ENCODE data around the gene SDHAF2. TPM values are rescaled to one million over a fixed set of nuclear protein-coding genes. Genes with fewer than 3 reads are reported as not detected.
"Not testable (repeated sequence)": the region's sequence is repeated elsewhere in the genome, so short reads cannot be mapped to it uniquely, and the experiment has no call there.

SDHAF2 gene
- polyA plus RNA-seq (2013, experiment 1 of 4), result 41.2 TPM
- polyA plus RNA-seq (2013, experiment 2 of 4), result 54.9 TPM
- polyA plus RNA-seq (2013, experiment 3 of 4), result 44.4 TPM
- polyA plus RNA-seq (2013, experiment 4 of 4), result 54.7 TPM

DNA sequence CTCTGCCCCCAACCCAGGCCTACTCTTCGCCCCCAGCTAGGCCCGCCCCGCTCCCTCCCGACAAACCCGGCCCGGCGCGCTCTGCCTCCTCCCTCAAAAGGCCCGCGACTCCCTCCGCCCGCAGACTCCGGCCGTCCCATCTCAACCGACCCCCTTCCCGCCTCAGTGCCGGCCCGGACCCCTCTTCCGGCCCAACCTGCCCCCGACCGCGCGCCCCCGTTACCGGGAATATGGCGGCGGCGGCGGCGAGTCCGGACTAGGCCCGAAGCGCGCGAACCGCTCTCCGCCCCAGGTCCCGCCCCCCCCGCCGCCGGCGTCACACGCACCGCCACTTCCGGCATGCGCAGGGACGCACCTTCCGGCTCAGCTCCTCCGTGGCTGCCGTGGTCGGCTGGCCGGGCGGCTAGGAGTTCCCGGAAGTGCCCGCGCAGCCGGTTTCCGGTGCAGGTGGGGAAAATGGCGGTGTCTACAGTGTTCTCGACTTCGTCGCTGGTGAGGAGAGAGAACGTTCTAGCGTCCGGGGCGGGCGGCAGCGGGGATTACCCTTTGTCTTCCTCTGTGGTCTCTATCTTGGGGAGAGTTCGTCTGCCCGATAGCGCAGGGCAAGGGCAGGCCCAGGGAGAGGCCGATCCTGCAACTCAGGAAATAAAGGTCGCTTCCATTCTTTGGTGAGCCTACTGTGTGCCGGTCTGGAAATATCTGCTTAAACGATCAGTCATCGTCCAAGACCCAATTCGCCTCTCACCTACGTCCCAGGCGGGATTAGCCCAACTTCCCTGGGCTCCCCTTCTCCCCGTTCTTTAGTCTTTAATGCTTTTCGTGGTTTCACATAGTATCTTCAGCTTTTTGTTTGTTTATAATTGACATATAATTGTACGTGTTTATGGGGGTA, at the start of gene SDHAF2, which contains the start of gene CPSF7:
SDHAF2 (plus strand) TSS at position 434 of the 892 bp plus-strand sequence; CDS start at position 457, 23 bp downstream.
CPSF7 (minus strand) TSS at position 285 of the 892 bp plus-strand sequence. CDS start 740 bp downstream, outside the sequence.
- no peaks in the 10 kb centered on the region for H3K9me3 ChIP-seq (ENCODE audit: control insufficient read depth, low read length)
- H3K36me3 ChIP-seq (ENCODE audit: control insufficient read depth, insufficient read depth, low read length), result peaks cover 22% of the 10 kb centered on the region
- peak within 1 kb of the TSS; percentile 97 for H3K4me3 ChIP-seq (ENCODE audit: insufficient read depth, low read depth, low read length)
- WGBS, 2 experiments, result 0% methylated on average over 80 of the region's 82 CpGs
- H3K27me3 ChIP-seq (ENCODE audit: control insufficient read depth, insufficient read depth, low read length, poor library complexity, severe bottlenecking), result no peaks in the 10 kb centered on the region
- peaks cover 7% of the 10 kb centered on the region for H3K4me1 ChIP-seq (ENCODE audit: control insufficient read depth, insufficient read depth, low read length)
- H3K27ac ChIP-seq (ENCODE audit: insufficient read depth, low read depth, low read length, poor library complexity, severe bottlenecking), result peak within 1 kb of the TSS; percentile 99

DNA sequence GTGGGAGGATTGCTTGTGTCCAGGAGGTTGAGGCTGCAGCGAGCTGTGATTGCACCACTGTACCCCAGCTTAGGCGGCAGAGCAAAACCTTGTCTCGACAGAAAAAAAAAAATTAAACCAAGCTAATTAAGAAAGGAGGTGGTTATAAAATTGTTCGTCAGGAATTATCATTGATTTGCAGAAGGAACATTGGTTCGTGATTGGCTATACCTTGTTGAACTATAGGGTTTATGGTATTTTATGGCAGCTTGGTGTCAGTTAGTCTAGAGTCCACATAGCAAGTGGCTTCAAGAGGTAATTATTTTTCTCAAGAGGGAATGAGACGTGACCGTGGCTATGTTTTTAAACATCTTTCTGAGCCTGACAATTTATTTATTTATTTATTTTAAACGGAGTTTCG, 49.0 kb upstream of the SDHAF2 start:
- H3K9me3 ChIP-seq (ENCODE audit: control insufficient read depth, low read length), result no peaks in the 10 kb centered on the region
- H3K27ac ChIP-seq (ENCODE audit: insufficient read depth, low read depth, low read length, poor library complexity, severe bottlenecking), result no peak overlapping the region
- no peaks in the 10 kb centered on the region for H3K4me1 ChIP-seq (ENCODE audit: control insufficient read depth, insufficient read depth, low read length)
- no peak overlapping the region for H3K4me3 ChIP-seq (ENCODE audit: insufficient read depth, low read depth, low read length)
- no peaks in the 10 kb centered on the region for H3K36me3 ChIP-seq (ENCODE audit: control insufficient read depth, insufficient read depth, low read length)
- H3K27me3 ChIP-seq (ENCODE audit: control insufficient read depth, insufficient read depth, low read length, poor library complexity, severe bottlenecking), result no peaks in the 10 kb centered on the region
- 91 to 96% methylated on average over 8 to 9 of the region's 9 CpGs for WGBS, 2 experiments

DNA sequence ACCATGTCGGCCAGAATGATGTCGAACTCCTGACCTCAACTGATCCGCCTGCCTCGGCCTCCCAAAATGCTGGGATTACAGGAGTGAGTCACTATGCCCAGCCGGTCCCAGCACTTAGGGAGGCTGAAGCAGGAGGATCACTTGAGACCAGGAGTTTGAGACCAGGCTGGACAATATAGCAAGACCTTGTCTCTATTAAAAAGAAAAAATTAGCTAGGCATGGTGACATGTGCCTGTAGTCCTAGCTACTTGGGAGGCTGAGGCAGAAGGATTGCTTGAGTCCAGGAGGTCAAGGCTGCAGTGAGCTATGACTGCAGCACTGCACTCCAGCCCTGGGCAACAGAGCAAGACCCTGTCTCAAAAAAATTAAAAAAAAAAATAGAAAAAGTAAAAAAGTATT, 46.1 kb upstream of the SDHAF2 start:
- H3K4me3 ChIP-seq (ENCODE audit: insufficient read depth, low read depth, low read length); H3K27me3 ChIP-seq (ENCODE audit: control insufficient read depth, insufficient read depth, low read length, poor library complexity, severe bottlenecking): not testable (repeated sequence)
- WGBS, 2 experiments, result 90 to 94% methylated on average over 5 of the region's 5 CpGs

DNA sequence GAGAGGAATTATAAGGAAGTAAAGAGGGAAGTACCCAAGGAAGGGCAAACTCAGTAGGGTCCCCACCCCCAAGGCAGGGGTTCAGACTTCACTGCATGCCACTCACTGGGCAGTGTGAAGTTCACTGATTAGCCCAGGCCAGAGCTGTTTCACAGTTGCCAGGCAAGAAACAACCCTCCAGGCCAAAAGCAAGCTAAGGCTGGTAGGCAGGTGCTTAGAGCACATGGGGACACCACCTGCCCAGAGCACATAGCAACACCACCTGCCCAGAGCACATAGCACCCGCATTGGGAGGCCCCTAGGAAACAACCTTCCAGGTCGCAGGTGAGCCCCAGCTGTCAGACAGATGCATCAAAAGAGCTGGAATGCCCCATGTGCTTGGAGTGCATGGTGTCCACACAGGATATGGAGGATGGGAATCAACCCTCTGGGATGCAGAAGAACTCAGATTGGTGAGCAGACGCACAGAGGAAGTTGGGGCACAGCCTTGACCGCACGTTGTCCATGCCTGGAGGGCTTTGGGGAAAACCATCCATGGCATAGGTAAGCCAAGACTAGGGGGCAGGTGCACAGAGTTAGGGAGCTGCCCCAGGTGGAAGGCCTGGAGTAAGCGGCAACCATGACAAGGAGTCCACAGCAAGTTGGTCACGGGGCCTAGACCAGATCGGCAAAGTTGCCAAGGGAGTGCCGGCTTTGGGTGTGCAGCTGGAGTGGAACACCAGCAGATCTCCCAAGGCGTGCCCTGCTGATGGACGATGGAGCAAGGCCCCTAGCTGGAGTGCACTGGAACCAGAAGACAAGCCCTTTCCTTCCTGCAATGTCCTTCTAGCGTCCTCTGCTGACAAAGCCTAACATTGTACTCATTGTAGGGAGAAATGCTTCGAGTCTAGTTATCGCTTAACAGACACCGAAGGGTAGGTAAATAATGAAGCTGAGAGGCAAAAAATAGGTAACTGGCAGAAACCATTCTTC, 45.4 kb upstream of the SDHAF2 start:
- H3K27ac ChIP-seq (ENCODE audit: insufficient read depth, low read depth, low read length, poor library complexity, severe bottlenecking), result no peak overlapping the region

More for the DNA sequence above, 46.1 kb upstream of the SDHAF2 start:
- not testable (repeated sequence) for H3K36me3 ChIP-seq (ENCODE audit: control insufficient read depth, insufficient read depth, low read length); H3K27ac ChIP-seq (ENCODE audit: insufficient read depth, low read depth, low read length, poor library complexity, severe bottlenecking); H3K9me3 ChIP-seq (ENCODE audit: control insufficient read depth, low read length); H3K4me1 ChIP-seq (ENCODE audit: control insufficient read depth, insufficient read depth, low read length)

DNA sequence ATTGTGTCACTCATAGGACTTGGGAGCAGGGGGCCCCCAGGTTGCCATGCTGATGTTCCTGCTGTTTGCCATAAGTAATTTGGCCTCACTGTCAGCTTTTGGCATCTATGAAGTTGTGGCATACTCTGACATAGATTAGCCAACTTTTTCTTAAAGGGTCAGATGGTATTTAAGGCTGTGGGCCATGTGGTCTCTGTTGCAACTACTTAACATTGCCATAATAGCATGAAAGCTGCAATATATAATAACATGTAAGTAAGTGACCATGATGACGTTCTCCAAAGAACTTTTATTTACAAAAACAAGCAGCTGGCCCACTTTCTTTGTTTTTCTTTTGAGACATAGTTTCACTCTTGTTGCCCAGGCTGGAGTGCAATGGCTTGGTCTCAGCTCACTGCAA, 39.8 kb upstream of the SDHAF2 start:
- Histone ChIP-seq H3K4me1 (ENCODE audit: control insufficient read depth, insufficient read depth, low read length) (no peaks in the 10 kb centered on the region), H3K4me3 (ENCODE audit: insufficient read depth, low read depth, low read length) (no peak overlapping the region), H3K27ac (ENCODE audit: insufficient read depth, low read depth, low read length, poor library complexity, severe bottlenecking) (no peak overlapping the region), H3K9me3 (ENCODE audit: control insufficient read depth, low read length) (no peaks in the 10 kb centered on the region), H3K27me3 (ENCODE audit: control insufficient read depth, insufficient read depth, low read length, poor library complexity, severe bottlenecking) (no peaks in the 10 kb centered on the region), H3K36me3 (ENCODE audit: control insufficient read depth, insufficient read depth, low read length) (peaks cover 4% of the 10 kb centered on the region)
- 83 to 93% methylated on average over 1 of the region's 1 CpG for WGBS, 2 experiments

More for the DNA sequence above, 45.4 kb upstream of the SDHAF2 start:
- 92 to 95% methylated on average over 15 of the region's 15 CpGs for WGBS, 2 experiments
- Histone ChIP-seq H3K4me1 (ENCODE audit: control insufficient read depth, insufficient read depth, low read length) (no peaks in the 10 kb centered on the region), H3K9me3 (ENCODE audit: control insufficient read depth, low read length) (no peaks in the 10 kb centered on the region), H3K27me3 (ENCODE audit: control insufficient read depth, insufficient read depth, low read length, poor library complexity, severe bottlenecking) (no peaks in the 10 kb centered on the region), H3K36me3 (ENCODE audit: control insufficient read depth, insufficient read depth, low read length) (no peaks in the 10 kb centered on the region), H3K4me3 (ENCODE audit: insufficient read depth, low read depth, low read length) (no peak overlapping the region)

DNA sequence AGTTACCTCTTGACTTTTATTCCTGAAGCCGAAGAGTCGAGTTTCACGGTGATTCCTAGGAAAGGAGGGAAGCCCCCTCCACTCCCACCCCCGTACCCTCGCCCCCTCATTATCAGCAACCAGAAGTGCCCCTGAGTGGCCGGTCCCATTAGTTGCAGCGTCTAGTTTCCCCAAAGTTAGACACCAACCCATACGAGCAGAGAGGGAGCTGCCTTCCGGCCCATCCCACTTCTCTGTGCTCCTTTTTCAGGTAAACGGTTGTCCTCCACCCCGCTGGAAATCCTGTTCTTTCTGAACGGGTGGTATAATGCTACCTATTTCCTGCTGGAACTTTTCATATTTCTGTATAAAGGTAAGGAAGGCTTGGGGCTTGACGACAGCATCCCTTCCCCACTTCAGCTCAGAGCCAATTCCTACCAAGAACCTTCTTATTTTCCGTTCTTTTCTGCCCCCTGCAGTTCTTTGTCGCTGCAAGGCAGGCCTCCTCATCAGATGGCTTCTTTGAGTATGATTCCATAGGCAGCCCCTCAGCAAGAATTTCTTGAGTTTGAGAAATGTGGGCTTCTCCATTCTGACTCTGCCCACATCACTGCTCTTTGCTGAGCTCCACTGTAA, 36.8 kb upstream of the SDHAF2 start:
- Histone ChIP-seq H3K36me3 (ENCODE audit: control insufficient read depth, insufficient read depth, low read length) (peaks cover 20% of the 10 kb centered on the region), H3K4me1 (ENCODE audit: control insufficient read depth, insufficient read depth, low read length) (no peaks in the 10 kb centered on the region), H3K9me3 (ENCODE audit: control insufficient read depth, low read length) (no peaks in the 10 kb centered on the region), H3K27me3 (ENCODE audit: control insufficient read depth, insufficient read depth, low read length, poor library complexity, severe bottlenecking) (no peaks in the 10 kb centered on the region), H3K27ac (ENCODE audit: insufficient read depth, low read depth, low read length, poor library complexity, severe bottlenecking) (no peak overlapping the region), H3K4me3 (ENCODE audit: insufficient read depth, low read depth, low read length) (peak overlapping the region; percentile 93)
- 7 to 11% methylated on average over 15 of the region's 15 CpGs for WGBS, 2 experiments

DNA sequence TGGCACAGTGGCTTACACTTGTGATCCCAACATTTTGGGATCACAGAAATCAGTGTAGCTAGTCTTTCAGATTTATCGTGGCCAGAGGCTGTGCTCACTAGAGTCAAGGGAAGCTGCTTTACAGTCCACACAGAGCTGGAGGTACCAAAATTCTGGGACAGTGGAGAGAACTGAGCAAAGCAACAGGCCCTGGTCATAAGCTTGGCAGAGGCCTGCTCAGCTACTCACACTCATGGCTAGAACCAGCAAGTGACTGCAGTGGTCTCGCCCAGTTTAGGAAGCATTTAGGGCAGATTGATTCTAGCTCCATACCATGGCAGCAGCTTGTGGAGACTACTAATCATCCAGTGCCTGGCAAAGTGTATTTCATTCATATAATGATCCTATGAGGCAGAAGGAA, 28.8 kb upstream of the SDHAF2 start:
- H3K4me3 ChIP-seq (ENCODE audit: insufficient read depth, low read depth, low read length), result no peak overlapping the region
- 95% methylated on average over 2 of the region's 2 CpGs for WGBS, 2 experiments
- no peaks in the 10 kb centered on the region for H3K27me3 ChIP-seq (ENCODE audit: control insufficient read depth, insufficient read depth, low read length, poor library complexity, severe bottlenecking)
- no peak overlapping the region for H3K27ac ChIP-seq (ENCODE audit: insufficient read depth, low read depth, low read length, poor library complexity, severe bottlenecking)
- peaks cover 44% of the 10 kb centered on the region for H3K36me3 ChIP-seq (ENCODE audit: control insufficient read depth, insufficient read depth, low read length)
- no peaks in the 10 kb centered on the region for H3K4me1 ChIP-seq (ENCODE audit: control insufficient read depth, insufficient read depth, low read length)
- H3K9me3 ChIP-seq (ENCODE audit: control insufficient read depth, low read length), result no peaks in the 10 kb centered on the region

DNA sequence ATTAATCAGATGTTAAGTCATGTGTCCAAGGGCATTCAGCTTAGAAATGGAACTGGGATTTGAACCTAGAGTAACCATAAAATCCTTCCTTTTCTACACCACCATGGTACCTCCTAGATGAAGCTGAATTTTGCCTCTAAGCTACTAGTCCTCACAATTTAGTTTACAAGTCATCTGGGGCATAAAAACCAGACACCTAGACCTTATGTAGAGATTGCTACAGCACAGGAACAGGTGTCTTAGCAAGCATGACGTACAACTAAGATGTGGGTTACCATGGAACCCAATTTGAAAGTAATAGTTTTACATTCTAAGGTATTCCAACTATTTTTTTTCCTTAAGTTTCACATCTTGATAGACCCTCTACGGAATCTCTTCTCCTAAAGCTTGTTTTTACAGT, 28.4 kb upstream of the SDHAF2 start:
- no peak overlapping the region for H3K27ac ChIP-seq (ENCODE audit: insufficient read depth, low read depth, low read length, poor library complexity, severe bottlenecking)
- WGBS, 2 experiments, result 93 to 97% methylated on average over 2 of the region's 2 CpGs
- H3K36me3 ChIP-seq (ENCODE audit: control insufficient read depth, insufficient read depth, low read length), result peaks cover 45% of the 10 kb centered on the region
- no peaks in the 10 kb centered on the region for H3K9me3 ChIP-seq (ENCODE audit: control insufficient read depth, low read length)
- H3K4me3 ChIP-seq (ENCODE audit: insufficient read depth, low read depth, low read length), result no peak overlapping the region
- H3K4me1 ChIP-seq (ENCODE audit: control insufficient read depth, insufficient read depth, low read length), result no peaks in the 10 kb centered on the region
- H3K27me3 ChIP-seq (ENCODE audit: control insufficient read depth, insufficient read depth, low read length, poor library complexity, severe bottlenecking), result no peaks in the 10 kb centered on the region

DNA sequence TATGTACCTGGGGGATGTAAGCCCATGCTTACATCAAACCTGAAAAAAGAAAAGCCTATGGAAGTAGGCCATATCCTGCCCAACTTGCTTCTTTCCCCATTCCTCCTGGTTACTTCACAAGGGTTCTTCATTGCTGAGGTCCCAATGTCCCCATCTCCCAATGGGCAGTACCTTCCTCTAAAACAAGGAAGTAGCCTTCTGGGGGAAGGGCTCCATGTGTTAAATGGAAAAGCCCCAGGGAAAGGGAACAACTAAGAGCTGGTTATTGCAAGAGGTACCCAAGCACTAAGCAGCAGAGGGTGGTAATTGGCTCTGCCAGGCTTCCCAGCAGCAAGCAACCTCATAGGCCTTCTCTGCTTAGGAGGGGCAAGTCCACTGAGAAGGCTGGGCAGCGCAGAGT, 26.3 kb upstream of the SDHAF2 start:
- WGBS, 2 experiments, result 95 to 97% methylated on average over 1 of the region's 1 CpG
- H3K36me3 ChIP-seq (ENCODE audit: control insufficient read depth, insufficient read depth, low read length), result peaks cover 56% of the 10 kb centered on the region
- no peaks in the 10 kb centered on the region for H3K9me3 ChIP-seq (ENCODE audit: control insufficient read depth, low read length)
- H3K27ac ChIP-seq (ENCODE audit: insufficient read depth, low read depth, low read length, poor library complexity, severe bottlenecking), result no peak overlapping the region
- H3K4me3 ChIP-seq (ENCODE audit: insufficient read depth, low read depth, low read length), result no peak overlapping the region
- no peaks in the 10 kb centered on the region for H3K27me3 ChIP-seq (ENCODE audit: control insufficient read depth, insufficient read depth, low read length, poor library complexity, severe bottlenecking)
- no peaks in the 10 kb centered on the region for H3K4me1 ChIP-seq (ENCODE audit: control insufficient read depth, insufficient read depth, low read length)

Data from ectodermal cell (in vitro differentiated cells).